ENCODE data around the gene ASIC5. TPM values are rescaled to one million over a fixed set of nuclear protein-coding genes. Genes with fewer than 3 reads are reported as not detected.
"Not testable (repeated sequence)": the region's sequence is repeated elsewhere in the genome, so short reads cannot be mapped to it uniquely, and the experiment has no call there.

Gene ASIC5
- polyA plus RNA-seq, 10 donors: not detected

DNA sequence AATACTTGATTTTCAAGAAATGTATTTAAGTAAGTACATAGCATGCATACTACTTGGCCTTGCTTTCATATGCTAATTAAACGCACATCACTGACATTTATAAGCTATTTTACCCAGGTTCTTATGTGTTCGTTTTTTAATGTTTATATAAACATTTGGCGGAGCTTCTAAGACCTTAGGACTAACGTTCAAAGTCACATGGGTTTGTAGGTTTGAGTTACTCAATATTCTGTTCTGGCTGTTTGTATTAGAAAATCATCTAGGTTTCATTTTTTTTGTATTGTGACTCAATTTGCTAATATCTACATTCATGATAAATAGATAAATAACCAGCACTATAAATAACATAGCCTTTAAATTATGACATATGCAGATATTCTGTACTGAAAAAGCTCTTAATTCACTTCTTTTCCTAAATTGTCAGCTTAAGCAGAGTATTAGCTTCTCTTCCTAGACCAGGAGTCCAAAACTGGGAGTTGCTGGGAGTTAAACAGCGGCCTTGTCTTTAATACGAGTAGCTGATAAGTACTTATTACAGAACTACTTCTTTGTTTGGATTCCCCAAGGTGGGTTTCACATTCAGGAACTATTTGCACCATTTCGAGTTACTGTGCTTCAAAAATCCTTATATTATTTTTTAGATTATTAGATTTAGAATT is 65.3 kb downstream of the ASIC5 start:
- no peak for DNase-seq

- no peak for DNase-seq
Observed at GRCh38 chr4:155799794-155800123, 66.3 kb downstream of the ASIC5 start.

DNA sequence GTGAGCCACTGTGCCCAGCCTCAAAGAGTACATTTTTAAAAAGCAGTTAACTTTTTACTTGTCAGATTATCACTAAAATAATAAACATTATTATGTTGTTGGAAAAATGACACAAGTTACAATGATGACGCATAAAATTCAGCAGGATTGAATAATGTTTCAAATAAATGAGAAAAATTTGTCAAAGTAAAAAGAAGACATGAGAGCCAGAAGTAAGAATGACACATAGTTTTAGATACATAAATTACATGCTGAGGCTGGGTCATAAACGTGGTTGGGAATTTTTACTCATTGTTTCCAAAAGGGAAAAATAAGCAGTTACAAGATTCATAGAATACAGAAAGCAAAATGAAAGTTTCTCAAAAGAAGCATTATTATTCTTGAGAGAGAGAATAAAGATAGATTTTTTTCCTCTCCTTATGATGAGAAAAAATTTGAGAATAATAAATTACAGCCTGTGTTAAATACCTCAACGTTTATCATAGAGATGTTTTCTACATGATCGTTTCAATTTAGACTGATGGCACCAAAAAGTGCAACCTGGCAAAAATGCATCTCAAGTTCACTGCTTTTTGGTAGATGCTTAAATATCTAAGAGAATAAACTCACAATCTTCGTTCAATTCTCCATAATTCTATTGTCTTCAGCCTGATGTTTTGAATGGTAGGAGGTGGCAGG is 66.8 kb downstream of the ASIC5 start:
- no peak for DNase-seq

- not testable (repeated sequence) for DNase-seq
Observed at GRCh38 chr4:155797581-155797980, 68.5 kb downstream of the ASIC5 start.

DNA sequence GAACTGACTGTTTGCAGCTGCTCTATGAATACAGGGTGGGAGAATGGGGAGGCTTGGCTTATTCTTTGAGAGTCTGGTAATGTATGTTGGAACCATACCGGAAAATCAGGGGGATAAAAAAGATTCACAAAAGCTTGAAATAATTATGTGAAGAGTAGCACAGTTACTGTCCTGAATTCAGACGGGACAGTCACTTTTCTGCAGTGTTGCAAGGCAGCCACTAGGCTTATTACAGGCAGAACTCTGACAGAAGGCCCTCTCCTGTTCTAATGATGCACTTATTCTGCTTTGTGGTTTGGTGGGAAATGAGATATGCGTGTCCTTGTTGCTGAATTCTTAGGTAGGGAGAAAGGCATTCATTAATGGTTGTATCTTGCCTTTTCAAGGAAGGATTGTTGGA is 70.1 kb downstream of the ASIC5 start:
- peak in 2 of 3 donors; percentile 48 to 51 for DNase-seq

GRCh38 chr4:155794589-155795236 is 71.4 kb downstream of the ASIC5 start:
- no peak for DNase-seq

DNA sequence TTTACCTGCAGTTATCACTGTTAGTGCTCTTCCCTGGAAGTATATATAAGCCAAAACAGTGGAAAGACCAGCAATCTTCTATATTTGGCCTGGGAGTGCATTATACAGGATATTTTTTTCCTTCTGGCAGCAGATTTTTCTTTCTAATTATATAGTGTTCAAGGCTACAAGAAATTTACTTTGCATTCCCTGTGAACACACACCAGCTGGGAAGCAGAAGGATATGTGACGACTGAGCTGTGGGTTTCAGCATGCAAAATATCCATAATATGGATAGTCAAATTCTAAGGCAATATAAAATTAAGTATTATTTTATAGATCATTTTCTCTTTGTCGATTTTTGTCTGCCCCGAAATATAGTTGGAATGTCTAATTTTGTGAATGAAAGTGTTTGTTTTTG is 76.1 kb downstream of the ASIC5 start:
- DNase-seq: no peak

- DNase-seq: no peak
Observed at GRCh38 chr4:155789391-155789790, 76.7 kb downstream of the ASIC5 start.

DNA sequence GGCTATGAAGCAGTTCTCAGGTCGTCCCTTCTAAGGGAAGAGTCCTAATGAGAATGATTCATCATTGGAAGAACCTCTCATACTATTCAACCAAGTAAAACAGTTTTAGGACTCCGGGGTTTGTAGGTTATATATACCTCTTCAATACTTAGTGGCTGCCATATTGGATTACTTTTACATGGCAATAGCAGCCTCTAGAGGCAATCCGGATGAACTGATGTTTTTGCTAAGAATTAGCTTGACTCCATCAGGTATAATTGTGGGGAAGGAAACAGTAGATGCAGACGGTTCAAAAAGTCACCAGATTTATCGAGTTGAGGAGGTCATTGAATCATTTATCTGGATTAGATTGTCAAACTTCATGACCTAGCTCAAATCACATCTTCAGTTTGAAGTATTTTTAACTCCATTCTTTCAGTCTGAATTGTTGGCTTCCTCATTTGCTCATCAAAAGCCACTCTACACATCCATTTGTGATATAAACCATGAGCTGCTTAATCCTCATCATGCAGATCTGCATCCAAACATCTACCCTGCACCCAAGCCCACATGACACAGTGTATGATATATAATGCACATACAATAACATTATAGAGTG is 78.9 kb downstream of the ASIC5 start:
- DNase-seq: peak; percentile 32 to 67 (median 42)

- DNase-seq: no peak
Observed at GRCh38 chr4:155785828-155786227, 80.2 kb downstream of the ASIC5 start.

DNA sequence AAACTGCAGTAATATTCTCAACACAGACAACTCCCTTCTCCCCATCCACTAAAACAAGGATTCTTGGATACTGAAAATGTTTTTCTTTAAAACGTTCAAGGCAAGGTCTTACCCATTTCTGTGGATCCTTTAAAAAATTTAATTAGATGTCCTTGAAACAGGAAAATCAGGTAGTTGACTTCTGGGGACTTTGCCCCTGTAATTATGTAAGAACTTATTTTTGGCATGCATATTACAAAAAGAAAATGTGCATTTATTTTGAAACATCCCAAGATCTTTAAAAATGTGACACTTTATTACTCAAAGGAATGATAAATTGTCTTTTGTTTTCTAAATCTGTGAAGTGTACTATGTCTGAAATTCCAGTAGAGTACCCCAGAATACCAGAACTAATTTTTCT is 81.4 kb downstream of the ASIC5 start:
- DNase-seq: no peak

DNA sequence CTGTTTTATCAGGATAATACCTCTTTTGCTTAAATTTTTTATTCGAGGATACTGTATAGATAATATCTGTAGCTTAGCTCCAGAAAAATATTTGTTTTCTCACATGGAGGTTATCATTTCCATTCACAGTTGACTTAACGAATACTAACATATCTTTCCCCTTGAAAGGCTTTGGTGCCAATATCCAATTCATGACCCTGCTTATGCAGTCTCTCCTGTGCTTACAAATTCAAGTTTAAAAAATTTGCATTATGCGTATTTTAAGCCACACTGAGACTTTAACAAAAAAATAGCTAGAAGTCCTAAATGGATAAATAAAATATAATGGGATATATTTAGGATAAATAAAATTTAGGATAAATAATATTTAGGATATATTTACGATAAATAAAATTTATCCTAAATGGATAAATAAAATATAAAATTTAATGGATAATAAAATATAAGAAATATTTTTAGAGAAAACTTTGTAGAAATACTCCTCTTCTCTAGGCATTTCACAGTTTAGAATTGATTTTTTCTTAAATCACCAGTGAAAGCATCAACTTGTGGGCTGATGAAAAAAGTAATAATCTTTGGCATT is 84.7 kb downstream of the ASIC5 start:
- DNase-seq: no peak

DNA sequence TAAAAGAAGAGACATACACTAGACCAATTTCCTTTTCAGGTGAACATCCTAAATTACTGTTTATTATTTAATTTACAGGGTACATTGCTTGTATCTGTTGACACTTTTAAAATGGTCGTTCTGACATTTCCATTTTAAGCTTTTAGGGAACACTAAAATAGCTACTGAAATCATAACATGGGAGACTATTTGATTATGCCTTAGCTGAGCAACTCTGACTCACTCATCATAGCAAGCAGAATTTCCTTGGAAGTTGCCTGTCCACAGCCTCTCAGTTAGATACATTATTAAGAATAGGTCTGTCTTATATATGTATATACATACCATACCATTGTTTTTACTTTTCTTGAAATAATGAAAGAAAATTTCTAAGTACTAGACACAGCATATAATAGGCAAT is 85.3 kb downstream of the ASIC5 start:
- no peak for DNase-seq

Other genes with a start within 250 kb of the ASIC5 start
- 10 to 100 TPM; 11.6 to 17.5 (median 14.5) TPM for gene GUCY1A1, start 199.4 kb downstream of the ASIC5 start, polyA plus RNA-seq (ENCODE audit: insufficient read length in 10 of 10)
- 10 to 100 TPM; 17.5 to 26.2 (median 23.5) TPM for gene GUCY1B1, start 107.3 kb downstream of the ASIC5 start, polyA plus RNA-seq (ENCODE audit: insufficient read length in 10 of 10)
- gene TDO2, start 37.4 kb upstream of the ASIC5 start, polyA plus RNA-seq (ENCODE audit: insufficient read length in 10 of 10): under 1 TPM in 6 of 10 donors, not detected in 4; 0.08 to 0.88 (median 0.24) TPM
- 10 to 100 TPM; 26.1 to 33.5 (median 31.0) TPM for gene CTSO, start 87.6 kb upstream of the ASIC5 start, polyA plus RNA-seq (ENCODE audit: insufficient read length in 10 of 10)